Common myeloid progenitor, CD34-positive (primary cell): ENCODE data around the gene PPP2R5E.

Source experiments
- CTCF ChIA-PET: fragments of 350-600 bp; sonication (Branson Sonifier 250); formaldehyde crosslinking; loops from one replicate; lab custom pipeline; 2021; ENCODE audit warnings: antibody characterized with exemption; lab: Charles Lee
- POLR2A ChIA-PET: fragments of 350-600 bp; sonication (Branson Sonifier 250); formaldehyde crosslinking; loops from one replicate; lab custom pipeline; 2021; ENCODE audit warnings: antibody characterized with exemption; lab: Charles Lee
- DNase-seq, 3 donors: peaks; one replicate each; pipeline versions ENCODE4 v3.0.0 to v3.0.0-alpha.2; 2013
- H3K27ac ChIP-seq, 2 experiments: 1 replicate in 1 of 2; 2 replicates in 1 of 2; pipeline ENCODE4 v1.7.0; 2013; ENCODE audit warnings: inconsistent platforms in 2 of 2, low read length in 2 of 2, mild to moderate bottlenecking in 2 of 2, low read depth in 1 of 2, moderate library complexity in 1 of 2; ENCODE audit not compliant: severe bottlenecking in 2 of 2, insufficient read depth in 1 of 2, poor library complexity in 1 of 2
- H3K27me3 ChIP-seq, 5 experiments: replicated peaks in 2 of 5; 1 replicate in 3 of 5; 2 replicates in 2 of 5; pipeline versions ENCODE4 v1.6.1 to v1.7.0; 2013; ENCODE audit warnings: low read length in 4 of 5, mild to moderate bottlenecking in 2 of 5, moderate library complexity in 2 of 5, inconsistent platforms in 1 of 5; ENCODE audit not compliant: insufficient read depth in 5 of 5, control insufficient read depth in 4 of 5
- H3K36me3 ChIP-seq, 4 experiments: 1 replicate in 2 of 4; 2 replicates in 2 of 4; pipeline versions ENCODE4 v1.6.1 to v1.7.0; 2013; ENCODE audit warnings: low read length in 3 of 4, control low read depth in 1 of 4, mild to moderate bottlenecking in 1 of 4; ENCODE audit not compliant: control insufficient read depth in 4 of 4, insufficient read depth in 4 of 4
- H3K4me1 ChIP-seq, 4 experiments: 1 replicate in 3 of 4; 2 replicates in 1 of 4; pipeline versions ENCODE4 v1.6.1 to v1.7.1; 2013; ENCODE audit warnings: low read length in 3 of 4, mild to moderate bottlenecking in 3 of 4, control low read depth in 1 of 4, inconsistent platforms in 1 of 4, moderate library complexity in 1 of 4; ENCODE audit not compliant: control insufficient read depth in 4 of 4, insufficient read depth in 4 of 4; ENCODE audit errors: control extremely low read depth in 1 of 4
- H3K4me3 ChIP-seq, 7 experiments: 1 replicate in 4 of 7; 2 replicates in 3 of 7; pipeline versions ENCODE4 v1.5.1 to v1.7.0; 2013; ENCODE audit warnings: mild to moderate bottlenecking in 7 of 7, low read length in 6 of 7, moderate library complexity in 6 of 7, inconsistent platforms in 2 of 7, low read depth in 2 of 7, control low read depth in 1 of 7; ENCODE audit not compliant: insufficient read depth in 4 of 7, control insufficient read depth in 1 of 7; ENCODE audit errors: extremely low read depth in 1 of 7
- H3K9me3 ChIP-seq, 5 experiments: 1 replicate in 4 of 5; 2 replicates in 1 of 5; pipeline versions ENCODE4 v1.6.1 to v1.7.1; 2013; ENCODE audit warnings: low read length in 4 of 5, mild to moderate bottlenecking in 2 of 5, inconsistent platforms in 1 of 5, low read depth in 1 of 5, moderate library complexity in 1 of 5; ENCODE audit not compliant: control insufficient read depth in 4 of 5, insufficient read depth in 2 of 5; ENCODE audit errors: control extremely low read depth in 1 of 5
- WGBS: methylation state at CpG from one replicate; pipeline ENCODE4 v1.1.5; 2013; ENCODE audit not compliant: insufficient coverage; 5-methylcytosine and 5-hydroxymethylcytosine counted together

Gene PPP2R5E

DNA sequence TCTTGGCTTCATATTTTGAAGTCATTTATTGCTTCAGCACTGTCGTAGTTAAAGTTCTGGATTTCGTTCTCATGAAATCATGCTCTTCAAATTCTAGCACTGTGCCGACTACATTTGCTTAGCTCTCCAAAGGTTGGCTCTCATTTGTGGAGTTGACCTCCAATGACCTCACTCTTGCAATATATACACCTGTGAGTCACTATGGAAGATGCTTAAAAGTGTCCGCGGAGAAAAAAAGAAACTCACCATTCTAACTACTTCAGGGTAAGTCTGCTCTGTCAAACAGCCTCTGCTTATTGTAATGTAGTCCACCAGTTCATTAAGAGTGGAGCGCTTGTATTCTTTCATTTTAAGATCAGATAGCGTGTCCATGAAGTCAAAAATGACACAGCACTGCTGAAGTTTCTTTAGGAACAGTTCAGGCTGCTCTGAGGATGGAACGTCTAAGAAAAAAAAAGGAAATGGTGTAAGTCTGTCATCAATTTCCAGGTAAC lies 89.7 kb downstream of the PPP2R5E start:
- ChIA-PET CTCF (no interaction called here), POLR2A (no interaction called here)
- peaks cover 0 to 8% (median 2%) of the 10 kb centered on the region in 4 experiments for H3K4me1 ChIP-seq
- peaks cover 4 to 16% (median 15%) of the 10 kb centered on the region in 4 experiments for H3K36me3 ChIP-seq
- no peaks in the 10 kb centered on the region for H3K9me3 ChIP-seq
- H3K4me3 ChIP-seq: no peak overlapping the region
- no peak for DNase-seq
- H3K27me3 ChIP-seq: no peaks in the 10 kb centered on the region
- no peak overlapping the region for H3K27ac ChIP-seq
- WGBS: 94% methylated on average over 6 of the region's 8 CpGs

GRCh38 chr14:63452796-63453195 lies 90.4 kb downstream of the PPP2R5E start:
- no peaks in the 10 kb centered on the region for H3K9me3 ChIP-seq
- no peaks in the 10 kb centered on the region for H3K27me3 ChIP-seq
- peaks cover 4 to 16% (median 15%) of the 10 kb centered on the region in 4 experiments for H3K36me3 ChIP-seq
- WGBS: 100% methylated on average over 1 of the region's 3 CpGs
- ChIA-PET CTCF (no interaction called here), POLR2A (no interaction called here)
- H3K27ac ChIP-seq: no peak overlapping the region
- H3K4me1 ChIP-seq: peaks cover 0 to 8% (median 2%) of the 10 kb centered on the region in 4 experiments
- no peak overlapping the region for H3K4me3 ChIP-seq
- DNase-seq: no peak

- no CpG with 5 or more reads among the region's 3 CpGs for WGBS
- DNase-seq: no peak
- CTCF ChIA-PET: interaction anchor here (3.8 kb wide), 1 partner anchor 11 kb away, joined by 10 read pairs; no protein-coding TSS in a partner anchor
Measured at GRCh38 chr14:63448841-63449240, 94.3 kb downstream of the PPP2R5E start.

GRCh38 chr14:63444588-63444987 lies 98.6 kb downstream of the PPP2R5E start:
- ChIA-PET POLR2A (no interaction called here), CTCF (no interaction called here)
- WGBS: no CpG with 5 or more reads among the region's 1 CpG
- H3K27me3 ChIP-seq: no peaks in the 10 kb centered on the region
- peaks cover 0 to 5% (median 2%) of the 10 kb centered on the region in 4 experiments for H3K36me3 ChIP-seq
- no peaks in the 10 kb centered on the region for H3K9me3 ChIP-seq
- H3K4me3 ChIP-seq: no peak overlapping the region
- H3K27ac ChIP-seq: no peak overlapping the region
- H3K4me1 ChIP-seq: no peaks in the 10 kb centered on the region
- no peak for DNase-seq

More at GRCh38 chr14:63448841-63449240, 94.3 kb downstream of the PPP2R5E start:
- Histone ChIP-seq H3K4me3 (no peak overlapping the region), H3K9me3 (no peaks in the 10 kb centered on the region), H3K27ac (no peak overlapping the region), H3K36me3 (peaks cover 4 to 16% (median 15%) of the 10 kb centered on the region in 4 experiments), H3K4me1 (no peaks in the 10 kb centered on the region), H3K27me3 (no peaks in the 10 kb centered on the region)
- POLR2A ChIA-PET: no interaction called here

DNA sequence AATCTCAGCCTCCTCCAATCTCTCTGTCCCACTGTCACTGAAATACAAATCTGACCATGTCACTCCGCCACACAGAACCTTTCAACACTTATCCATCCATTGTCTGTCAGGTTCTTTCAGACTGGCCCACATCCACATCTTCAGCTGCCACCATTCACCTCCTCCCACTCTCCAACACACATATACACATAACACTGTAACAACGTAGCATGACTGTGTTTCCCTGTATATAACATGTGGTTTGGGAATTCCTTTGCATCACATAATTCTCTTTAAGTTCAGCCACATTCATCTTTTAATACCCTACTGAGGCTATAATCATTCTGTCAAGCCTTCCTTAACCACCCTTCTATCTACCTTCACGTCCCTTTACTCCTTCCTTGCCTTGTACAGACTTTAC lies 99.2 kb downstream of the PPP2R5E start:
- WGBS: 90% methylated on average over 2 of the region's 3 CpGs
- CTCF ChIA-PET: no interaction called here

DNA sequence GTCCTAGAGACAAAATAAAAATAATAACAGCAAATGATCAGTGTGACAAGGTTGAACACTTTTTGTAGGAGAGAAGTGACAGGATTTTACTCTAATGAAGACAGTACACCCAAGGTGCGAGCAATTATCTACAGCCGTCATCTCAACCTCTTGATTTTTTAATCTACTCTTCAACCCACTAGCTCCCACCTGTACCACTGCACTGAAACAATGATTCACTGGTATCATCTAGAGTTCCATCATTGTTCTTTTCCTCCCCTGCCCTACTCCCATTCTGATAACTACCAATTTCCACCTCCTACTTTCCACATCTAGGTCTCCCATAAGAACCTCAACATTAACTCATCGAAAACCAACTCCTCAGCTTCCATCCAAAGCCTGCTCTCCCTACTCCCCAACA lies 99.8 kb downstream of the PPP2R5E start:
- H3K4me1 ChIP-seq: peaks cover 0 to 5% (median 2%) of the 10 kb centered on the region in 4 experiments
- DNase-seq: no peak
- peaks cover 0 to 2% (median under 1%) of the 10 kb centered on the region in 4 experiments for H3K36me3 ChIP-seq
- H3K27ac ChIP-seq: no peak overlapping the region
- CTCF ChIA-PET: no interaction called here
- H3K9me3 ChIP-seq: no peaks in the 10 kb centered on the region
- POLR2A ChIA-PET: no interaction called here
- H3K27me3 ChIP-seq: no peaks in the 10 kb centered on the region
- H3K4me3 ChIP-seq: no peak overlapping the region
- 100% methylated on average over 3 of the region's 3 CpGs for WGBS

More for the DNA sequence above, 99.2 kb downstream of the PPP2R5E start:
- Histone ChIP-seq H3K27me3 (no peaks in the 10 kb centered on the region), H3K36me3 (peaks cover 0 to 2% (median 1%) of the 10 kb centered on the region in 4 experiments), H3K9me3 (no peaks in the 10 kb centered on the region), H3K4me1 (peaks cover 0 to under 1% (median 0%) of the 10 kb centered on the region in 4 experiments), H3K4me3 (no peak overlapping the region), H3K27ac (no peak overlapping the region)
- POLR2A ChIA-PET: no interaction called here
- DNase-seq: no peak

GRCh38 chr14:63438065-63438757 lies 105.0 kb downstream of the PPP2R5E start:
- peak; percentile 38 to 66 (median 64) for DNase-seq

More at GRCh38 chr14:63438065-63438757, 105.0 kb downstream of the PPP2R5E start:
- H3K4me3 ChIP-seq: peak overlapping the region in 6 of 7 experiments; percentile 40 to 76 (median 58)
- ChIA-PET POLR2A (interaction anchor here (0.6 to 1.0 kb wide), 2 partner anchors 105 to 175 kb away, joined by 3 to 5 read pairs; partner anchors contain the start of gene PPP2R5E), CTCF (interaction anchor here (0.8 to 1.5 kb wide), 4 partner anchors 9 to 49 kb away, joined by 3 to 10 read pairs (median 4); no protein-coding TSS in a partner anchor)
- H3K27me3 ChIP-seq: no peaks in the 10 kb centered on the region
- no peaks in the 10 kb centered on the region for H3K9me3 ChIP-seq
- WGBS: 33% methylated on average over 1 of the region's 1 CpG
- peaks cover 0 to 2% (median under 1%) of the 10 kb centered on the region in 4 experiments for H3K36me3 ChIP-seq
- no peak overlapping the region for H3K27ac ChIP-seq
- H3K4me1 ChIP-seq: peaks cover 0 to 26% (median 12%) of the 10 kb centered on the region in 4 experiments
